GM12891 (cell line): ENCODE data around the gene ZSWIM1.

ENCODE experiments used
- POLR2A ChIP-seq: IDR thresholded peaks from 2 replicates; pipeline ENCODE4 v1.6.1; 2011; ENCODE audit warnings: low read depth, low read length, control low read depth
- TAF1 ChIP-seq: IDR thresholded peaks from 2 replicates; pipeline ENCODE4 v1.6.1; 2011; ENCODE audit warnings: low read depth, low read length, control low read depth

GRCh38 chr20:45843506-45843905 is 37.5 kb upstream of the ZSWIM1 start:
- no peak for TF ChIP-seq TAF1
- TF ChIP-seq POLR2A, result no peak
